HG02885 (cell line): ENCODE results near the gene IFIT2.
"Not testable (repeated sequence)": the region's sequence is repeated elsewhere in the genome, so short reads cannot be mapped to it uniquely, and the experiment has no call there.

ENCODE experiments used
- ATAC-seq: cut with Tn5 transposase; IDR thresholded peaks from one replicate; pipeline ENCODE4 v1.9.1; 2021; ENCODE audit warnings: mild to moderate bottlenecking; ENCODE audit not compliant: unreplicated experiment, poor library complexity

IFIT2 gene, protein sequence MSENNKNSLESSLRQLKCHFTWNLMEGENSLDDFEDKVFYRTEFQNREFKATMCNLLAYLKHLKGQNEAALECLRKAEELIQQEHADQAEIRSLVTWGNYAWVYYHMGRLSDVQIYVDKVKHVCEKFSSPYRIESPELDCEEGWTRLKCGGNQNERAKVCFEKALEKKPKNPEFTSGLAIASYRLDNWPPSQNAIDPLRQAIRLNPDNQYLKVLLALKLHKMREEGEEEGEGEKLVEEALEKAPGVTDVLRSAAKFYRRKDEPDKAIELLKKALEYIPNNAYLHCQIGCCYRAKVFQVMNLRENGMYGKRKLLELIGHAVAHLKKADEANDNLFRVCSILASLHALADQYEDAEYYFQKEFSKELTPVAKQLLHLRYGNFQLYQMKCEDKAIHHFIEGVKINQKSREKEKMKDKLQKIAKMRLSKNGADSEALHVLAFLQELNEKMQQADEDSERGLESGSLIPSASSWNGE

DNA sequence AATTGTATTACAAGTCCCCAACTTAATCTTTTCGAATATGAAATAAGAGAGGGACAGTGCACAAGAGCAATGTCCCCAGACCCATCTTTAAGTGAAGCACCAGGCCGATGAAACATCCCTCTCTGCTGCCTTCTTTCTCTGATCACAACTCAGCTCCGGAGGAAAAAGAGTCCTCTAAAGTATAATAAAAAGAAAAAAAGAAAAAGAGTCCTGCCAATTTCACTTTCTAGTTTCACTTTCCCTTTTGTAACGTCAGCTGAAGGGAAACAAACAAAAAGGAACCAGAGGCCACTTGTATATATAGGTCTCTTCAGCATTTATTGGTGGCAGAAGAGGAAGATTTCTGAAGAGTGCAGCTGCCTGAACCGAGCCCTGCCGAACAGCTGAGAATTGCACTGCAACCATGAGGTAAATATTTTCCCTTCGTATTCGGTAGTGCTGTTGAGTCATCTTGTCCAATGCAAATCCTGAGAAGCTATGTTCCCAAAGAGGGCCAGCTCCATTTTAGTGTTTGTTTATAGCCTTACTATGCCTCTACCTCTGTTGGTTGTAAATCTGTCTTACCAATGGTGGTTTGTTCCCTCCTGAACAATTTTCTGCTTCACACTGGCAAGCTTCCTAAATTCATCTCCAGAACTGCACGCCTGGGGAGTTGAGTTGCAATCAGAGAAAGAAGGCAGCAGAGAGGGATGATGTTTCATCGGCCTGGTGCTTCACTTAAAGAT is at the start of gene IFIT2:
IFIT2 (plus strand) TSS at position 326 of the 725 bp plus-strand sequence; CDS start at position 404, 78 bp downstream.
- ATAC-seq, result peak; percentile 78

DNA sequence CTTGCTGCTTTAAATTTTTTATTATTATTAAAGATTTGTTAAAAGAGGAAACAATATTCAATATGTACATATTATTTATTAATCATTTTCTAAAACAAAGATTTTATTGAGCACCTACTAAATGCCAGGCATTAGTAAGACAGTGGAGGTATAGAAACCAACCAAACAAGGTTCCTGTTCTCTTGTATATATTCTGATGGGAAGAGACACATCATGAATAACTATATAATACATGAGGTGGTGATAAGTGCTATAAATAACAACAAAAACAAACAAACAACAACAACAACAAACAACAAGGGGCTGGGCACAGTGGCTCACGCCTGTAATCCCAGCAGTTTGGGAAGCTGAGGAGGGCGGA is 49.6 kb upstream of the IFIT2 start:
- ATAC-seq, result no peak

DNA sequence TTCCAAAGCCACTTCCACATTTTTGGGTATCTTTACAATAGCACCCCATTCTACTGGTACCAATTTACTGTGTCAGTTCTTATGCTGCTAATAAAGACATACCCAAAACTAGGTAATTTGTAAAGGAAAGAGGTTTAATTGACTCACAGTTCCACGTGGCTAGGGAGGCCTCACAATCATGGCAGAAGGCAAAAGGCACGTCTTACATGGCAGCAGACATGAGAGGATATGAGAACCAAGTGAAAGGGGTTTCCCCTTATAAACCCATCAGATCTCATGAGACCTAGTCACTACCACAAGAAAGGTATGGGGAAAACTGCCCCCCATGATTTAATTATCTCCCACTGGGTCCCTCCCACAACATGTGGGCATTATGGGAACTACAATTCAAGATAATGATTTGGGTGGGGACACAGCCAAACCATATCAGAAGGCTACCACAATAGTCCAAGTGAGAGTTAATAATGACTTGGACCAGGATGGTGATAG is 46.7 kb upstream of the IFIT2 start:
- ATAC-seq, result not testable (repeated sequence)

DNA sequence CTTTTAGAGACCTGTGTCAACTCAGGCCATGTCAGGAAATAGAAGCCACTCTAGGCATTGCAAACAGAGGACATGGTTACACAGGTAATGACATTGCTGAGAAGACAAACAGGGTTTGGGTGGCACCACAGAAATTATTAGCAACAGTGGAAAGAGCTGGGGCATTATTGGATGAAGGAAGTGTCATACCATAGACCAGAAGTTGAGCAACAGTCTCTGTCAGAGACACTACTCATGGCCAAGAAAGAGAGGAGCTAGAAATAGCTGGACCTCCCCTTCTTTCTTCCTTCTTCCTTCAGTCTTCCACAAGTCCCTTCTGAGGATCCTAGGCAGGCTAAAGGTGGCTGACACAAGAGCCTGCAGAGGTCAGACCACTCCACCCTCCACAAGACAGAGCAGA is 46.1 kb upstream of the IFIT2 start:
- no peak for ATAC-seq

DNA sequence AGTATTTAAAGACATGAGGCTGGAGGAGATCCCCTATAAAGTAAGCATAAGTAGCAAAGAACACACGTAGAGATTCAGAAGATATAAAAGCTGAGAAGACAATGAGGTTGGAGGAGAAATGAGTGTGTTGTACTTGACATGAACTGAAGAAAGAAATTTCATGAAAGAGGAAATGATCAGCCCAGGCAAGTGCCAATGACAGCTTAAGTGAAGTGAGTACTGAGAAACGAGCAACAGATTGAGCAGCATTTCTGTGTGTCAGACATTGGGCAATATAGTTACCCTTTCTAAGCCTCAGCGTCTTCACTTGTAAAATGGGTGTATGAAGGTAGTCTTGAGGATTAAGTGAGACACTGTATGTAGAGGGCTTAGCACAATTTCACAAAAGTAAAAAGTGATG is 45.5 kb upstream of the IFIT2 start:
- no peak for ATAC-seq

DNA sequence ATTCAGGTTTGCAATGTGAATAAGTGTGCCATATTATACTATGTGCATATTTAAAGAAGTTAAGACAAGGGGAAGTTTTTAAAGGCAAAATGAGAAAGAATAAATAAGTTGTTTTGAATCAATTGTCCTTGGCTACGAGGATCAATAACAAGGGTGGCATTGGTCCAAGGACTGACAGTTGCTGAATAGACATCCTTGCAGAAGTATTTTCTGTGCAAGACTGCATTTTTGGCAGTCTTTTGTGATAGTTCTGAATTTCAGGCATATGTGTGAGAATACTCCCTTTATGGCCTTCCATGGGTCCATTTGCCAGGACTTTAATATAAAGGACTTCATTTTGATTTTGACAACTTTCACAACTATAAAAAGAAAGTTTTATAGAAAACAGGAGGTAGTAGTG is 44.9 kb upstream of the IFIT2 start:
- ATAC-seq, result no peak

DNA sequence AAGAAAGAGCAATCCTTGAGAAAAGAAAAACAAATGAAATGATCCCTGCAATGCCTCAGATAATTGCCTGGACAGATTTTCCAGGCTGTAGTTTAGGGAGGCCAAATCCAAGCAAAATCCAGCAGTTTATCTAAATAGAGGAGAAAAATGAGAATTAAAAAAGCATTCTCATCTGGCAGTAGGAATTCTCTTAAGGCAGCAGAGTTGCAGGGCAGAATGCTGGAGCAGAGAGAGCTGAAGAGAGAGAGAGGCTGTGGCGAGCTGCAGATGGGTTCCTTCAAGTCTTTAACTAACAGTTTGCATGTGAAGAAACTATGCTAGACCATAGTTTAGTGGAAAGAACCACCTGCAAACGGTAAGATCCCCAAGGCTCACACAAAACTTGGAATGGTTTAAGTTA is 44.3 kb upstream of the IFIT2 start:
- ATAC-seq, result no peak

DNA sequence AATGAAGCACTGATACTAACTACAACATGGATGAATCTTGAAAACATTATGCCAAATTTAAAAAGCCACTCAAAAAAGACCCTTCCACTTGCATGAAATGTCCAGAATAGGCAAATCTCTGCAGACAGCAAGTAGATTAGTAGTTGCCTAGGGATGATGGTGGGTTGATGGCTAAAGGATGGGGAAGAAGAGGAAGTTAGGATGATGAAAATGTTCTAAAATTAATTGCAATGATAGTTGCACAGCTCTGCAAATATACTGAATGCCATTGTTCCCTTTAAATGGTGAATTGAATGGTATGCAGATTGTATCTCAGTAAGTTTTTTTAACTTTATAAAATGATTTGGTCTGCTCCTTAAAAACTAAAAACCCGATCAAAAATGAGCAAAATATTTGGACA is 43.0 kb upstream of the IFIT2 start:
- ATAC-seq, result no peak

DNA sequence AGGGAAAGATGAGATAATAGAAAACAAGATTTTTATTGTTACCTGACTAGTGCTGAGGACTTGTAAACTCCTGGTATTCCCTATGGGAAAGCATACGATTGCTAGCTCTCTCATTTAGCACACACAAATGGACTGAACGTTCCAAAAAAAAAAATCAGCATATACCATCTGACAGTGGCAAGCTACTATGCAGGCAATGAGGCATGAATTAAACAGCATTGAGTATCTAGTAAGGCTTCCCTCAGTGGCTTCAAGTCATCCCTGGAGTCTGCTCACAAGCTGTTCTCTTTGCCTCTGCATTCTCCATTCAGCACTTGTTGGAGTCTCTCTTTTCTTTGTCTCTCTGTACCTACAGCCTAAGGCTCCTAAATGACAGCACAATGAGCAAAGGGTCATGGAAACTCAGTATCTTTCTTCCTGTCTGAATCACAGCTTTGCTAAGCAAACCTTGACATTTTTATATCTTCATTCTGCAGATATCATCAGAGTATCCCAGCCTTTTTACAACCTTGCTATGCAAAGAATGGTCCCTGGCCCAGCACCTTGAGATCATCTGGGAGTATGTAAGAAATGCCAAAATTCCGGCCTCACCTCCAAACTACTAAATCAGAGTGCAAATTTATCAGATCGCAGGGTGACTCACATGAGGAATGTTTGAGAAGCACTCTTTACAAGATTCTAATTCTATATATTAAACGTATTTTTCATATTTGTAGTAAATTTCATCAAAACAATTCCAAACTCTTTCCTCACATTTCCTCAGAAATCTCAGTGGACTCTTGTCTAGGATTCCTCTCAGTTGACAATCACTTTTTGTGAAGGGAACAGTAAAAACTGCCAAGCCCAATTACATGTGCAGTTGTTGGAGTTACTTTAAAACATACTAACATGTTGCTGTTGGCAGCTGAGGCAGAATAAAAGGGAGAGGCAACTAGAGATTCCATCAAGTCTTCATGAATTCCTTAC is 39.5 kb upstream of the IFIT2 start:
- no peak for ATAC-seq

DNA sequence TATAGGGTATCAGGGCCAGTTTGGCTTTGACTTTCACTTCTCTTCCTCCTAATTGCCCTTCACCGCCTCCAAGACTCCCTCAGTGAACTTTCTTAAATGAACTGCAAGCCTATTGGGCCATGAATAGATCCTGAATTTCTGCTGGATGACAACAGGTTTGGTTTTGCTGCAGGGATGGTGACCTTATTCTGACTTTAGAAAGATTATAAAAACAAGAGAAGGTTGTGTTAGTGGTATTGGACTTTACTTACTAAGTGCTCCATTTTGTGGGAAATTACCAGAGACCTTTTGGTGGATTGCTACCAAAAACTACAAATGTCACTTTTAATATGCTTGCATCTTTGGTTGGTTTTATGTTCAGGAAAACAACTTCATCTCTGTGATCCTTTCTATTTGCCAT is 38.8 kb upstream of the IFIT2 start:
- ATAC-seq, result no peak

DNA sequence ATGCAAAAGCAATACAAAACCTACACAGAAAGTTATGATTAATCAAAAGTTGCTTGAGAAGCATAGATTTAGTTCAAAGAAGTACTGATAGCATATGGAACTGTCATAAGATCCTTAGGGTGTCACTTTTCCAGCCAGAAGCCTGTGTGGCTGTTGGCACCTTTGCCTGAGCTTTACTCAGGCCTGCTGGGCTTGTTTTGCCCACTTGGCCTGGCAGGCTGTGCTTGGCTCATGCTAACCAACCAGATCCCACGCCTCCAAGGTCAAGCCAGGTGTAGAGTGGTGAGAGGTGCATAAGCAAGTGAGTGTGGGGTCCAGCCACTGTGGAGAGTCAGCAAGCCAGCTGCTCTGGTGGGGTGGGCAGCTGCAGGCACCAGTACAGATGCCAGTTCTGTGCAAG is 38.3 kb upstream of the IFIT2 start:
- no peak for ATAC-seq

DNA sequence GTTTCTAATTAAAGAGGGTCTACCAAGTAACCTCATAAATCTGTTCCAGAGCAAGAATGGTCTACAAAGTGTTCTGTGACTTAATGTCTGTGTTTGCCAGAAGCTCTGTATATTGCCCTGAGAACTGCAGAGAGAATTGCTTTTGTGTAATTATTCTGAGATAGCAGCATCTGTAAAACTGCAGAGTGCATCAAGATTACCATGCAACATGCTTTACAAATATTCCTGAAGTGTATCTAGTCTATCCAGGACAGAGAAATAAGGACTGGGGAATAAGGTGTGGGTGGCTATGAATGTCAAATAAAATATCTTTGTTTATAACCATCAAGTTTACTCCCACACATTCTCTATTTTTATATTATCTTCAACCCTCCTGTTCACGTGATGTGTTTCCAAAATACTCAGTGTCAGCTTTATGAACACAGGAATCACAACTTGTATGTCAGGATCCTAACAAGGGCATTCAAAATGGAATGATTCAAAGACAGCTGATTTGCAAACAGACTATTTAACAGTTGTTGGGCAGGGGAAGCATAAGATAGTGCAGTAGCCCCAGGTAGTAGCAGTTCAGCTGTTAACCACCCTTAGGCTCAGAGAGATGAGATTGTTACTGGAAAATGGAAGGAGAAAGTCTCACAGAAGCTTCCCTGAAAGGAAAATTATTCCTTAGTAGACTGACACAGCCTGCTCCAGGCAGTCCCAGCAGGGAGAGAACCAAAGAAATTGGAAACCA is 35.0 kb upstream of the IFIT2 start:
- no peak for ATAC-seq

DNA sequence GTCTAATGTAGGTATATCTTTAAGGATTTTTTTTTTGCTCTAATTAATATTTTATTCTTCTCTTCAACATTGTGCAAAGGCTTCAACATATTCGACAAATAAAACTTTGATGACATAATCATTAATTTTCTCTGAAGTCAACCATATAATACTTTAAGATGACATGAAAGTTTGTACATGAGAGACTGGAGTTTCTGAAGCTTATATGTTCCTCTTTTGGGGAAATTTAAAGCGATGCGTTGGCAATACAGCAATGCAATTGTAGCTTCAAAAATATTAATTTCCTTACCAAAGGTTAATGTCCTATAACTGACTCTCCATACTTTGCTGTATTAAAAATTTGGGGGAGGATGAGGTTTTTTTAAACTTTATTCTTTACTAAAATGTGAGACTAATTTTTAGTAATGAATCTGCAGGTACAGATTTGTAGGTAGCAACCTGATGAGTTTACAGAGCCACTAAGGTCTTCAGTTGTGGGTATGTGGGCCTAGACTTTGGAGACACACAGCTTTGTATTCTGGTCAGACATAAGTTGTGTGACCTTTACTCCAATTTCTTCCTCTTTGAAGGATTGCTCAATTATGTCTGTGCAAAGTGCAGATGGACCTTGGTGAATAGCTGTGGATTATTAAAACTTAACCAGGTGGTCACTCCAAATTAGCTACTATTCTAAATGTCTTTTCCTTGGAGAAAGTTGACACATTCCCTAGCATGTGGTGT is 32.3 kb upstream of the IFIT2 start:
- ATAC-seq, result no peak

DNA sequence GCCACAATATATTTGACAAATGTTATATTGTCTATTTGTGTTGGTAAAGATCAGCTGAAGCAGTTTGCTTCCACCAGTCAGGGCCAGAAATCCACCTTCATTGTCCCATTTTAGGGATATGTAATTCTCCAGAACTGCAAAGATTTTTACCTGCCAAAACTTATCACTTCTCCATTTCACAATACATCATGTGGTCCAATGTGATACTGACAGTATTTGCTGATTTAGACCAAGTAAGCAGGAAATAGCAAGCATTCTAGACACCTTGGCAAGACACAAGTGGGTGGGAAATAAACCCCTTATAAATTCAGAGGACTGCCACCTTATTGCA is 31.7 kb upstream of the IFIT2 start:
- ATAC-seq, result no peak

DNA sequence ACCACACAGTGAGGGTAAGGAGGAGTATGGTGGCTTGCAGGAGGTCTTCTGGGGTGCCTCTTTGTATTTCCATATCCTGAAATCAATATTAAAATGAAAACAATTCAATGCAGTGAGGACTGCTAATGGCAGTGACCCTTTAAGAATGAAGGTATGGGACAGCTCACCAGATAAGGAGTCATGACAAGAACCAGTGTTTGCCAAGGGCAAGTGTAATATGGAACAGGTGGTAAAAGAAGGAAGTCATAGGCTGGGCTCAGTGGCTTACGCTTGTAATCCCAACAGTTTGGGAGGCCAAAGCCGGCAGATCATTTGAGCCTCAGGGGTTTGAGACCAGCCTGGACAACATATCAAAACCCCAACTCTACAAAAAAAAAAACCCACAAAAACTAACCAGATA is 30.3 kb upstream of the IFIT2 start:
- no peak for ATAC-seq

DNA sequence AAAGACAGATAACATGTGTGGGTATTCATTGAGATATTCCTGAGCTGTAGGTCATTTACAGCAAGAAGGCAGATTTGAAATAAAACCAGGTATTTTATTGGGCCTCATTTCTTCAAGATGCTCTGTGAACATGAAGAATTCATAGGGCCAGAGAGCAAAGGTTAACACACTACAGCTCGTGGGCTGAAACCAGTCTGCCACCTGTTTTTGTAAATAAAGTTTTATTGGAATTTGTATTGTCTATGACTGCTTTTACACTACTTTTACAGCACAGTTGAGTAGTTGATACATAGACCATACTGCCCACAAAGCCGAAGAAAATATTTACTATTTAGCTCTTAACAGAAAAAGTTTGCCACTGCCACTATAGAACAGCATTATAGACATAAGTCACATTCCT is 28.2 kb upstream of the IFIT2 start:
- ATAC-seq, result no peak

DNA sequence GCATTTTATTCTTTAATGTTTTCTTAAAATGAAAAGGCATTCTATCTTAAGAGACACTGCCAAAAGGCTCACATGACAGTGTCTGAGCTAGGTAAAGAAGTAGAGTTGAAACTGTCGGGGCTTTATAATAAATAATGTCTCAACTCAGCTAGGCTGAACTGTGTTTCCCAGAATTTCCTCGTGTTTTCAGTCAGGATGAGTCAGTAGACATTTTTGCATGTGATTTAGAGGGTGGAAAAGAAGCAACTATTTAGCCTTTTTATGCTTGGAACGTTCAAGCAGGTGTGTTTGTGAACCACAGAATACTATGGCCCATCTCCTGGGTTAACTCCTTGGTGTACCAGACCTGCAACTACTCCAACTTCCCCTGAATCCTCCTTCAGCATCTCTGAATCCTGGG is 26.9 kb upstream of the IFIT2 start:
- no peak for ATAC-seq

DNA sequence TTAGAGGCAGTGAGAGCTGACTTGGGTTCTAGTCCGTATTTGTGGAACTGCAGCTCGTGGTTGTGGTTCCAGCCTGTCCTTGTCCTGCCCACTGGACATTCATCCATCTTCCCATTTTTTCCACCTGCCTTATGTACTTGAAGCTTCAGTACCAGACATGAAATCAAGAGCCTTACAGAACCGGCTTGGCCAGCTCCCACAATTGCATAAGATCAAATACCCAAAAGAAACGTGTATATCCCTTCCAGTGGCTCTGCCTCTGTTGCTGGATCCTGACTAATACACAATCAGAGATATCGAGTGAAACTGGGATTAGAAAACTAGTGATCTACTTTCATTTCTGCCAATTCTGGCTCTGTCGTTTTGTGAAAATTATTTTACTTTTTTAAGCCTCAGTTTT is 26.5 kb upstream of the IFIT2 start:
- no peak for ATAC-seq

DNA sequence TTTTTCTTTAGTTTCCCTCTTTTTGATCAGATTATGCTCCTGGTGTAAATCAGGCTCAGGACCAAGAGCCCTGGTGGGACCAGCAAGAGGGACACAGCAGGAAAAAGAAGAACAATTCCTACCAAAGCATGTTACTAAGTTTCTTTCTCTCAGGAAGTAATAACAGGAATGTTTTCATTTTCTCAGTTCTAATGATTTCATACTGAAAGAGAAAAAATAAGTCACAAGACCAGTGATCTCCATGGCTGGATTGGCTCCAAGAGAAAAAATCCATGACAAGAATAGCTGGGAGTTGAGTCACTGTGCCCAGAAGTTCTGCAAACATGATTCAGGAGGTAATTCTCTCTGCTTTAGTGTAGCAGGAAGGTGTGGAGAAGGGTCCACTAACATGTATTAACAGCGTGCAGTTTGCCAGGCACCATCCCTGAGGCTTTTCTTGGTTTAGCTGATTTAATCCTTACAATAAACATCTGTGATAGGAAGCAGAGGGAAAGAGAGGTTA is 23.8 kb upstream of the IFIT2 start:
- ATAC-seq, result no peak
